HG02798 (cell line): ENCODE measurements around the gene FAAP20.

Experiments used
- ATAC-seq: cut with Tn5 transposase; IDR thresholded peaks from one replicate; pipeline ENCODE4 v1.9.1; 2021; ENCODE audit warnings: mild to moderate bottlenecking; ENCODE audit not compliant: unreplicated experiment, poor library complexity

FAAP20 gene

GRCh38 chr1:2144501-2145090 is 50.0 kb downstream of the FAAP20 start:
- ATAC-seq, result no peak

GRCh38 chr1:2143814-2144500 is 50.6 kb downstream of the FAAP20 start:
- no peak for ATAC-seq

- no peak for ATAC-seq
Measured at GRCh38 chr1:2141025-2141424, 53.5 kb downstream of the FAAP20 start.
